Spleen (tissue), 11 donors: Measurements from ENCODE around the gene TNS1. TPM values are rescaled to one million over a fixed set of nuclear protein-coding genes. Genes with fewer than 3 reads are reported as not detected.

ENCODE experiments used
- DNase-seq: peaks from one replicate; pipeline ENCODE4 v3.0.0-alpha.2; 2020
- H3K27ac ChIP-seq, 8 donors: fragments of 200-600 bp; sonication (generic) in 7 of 8; 1 replicate in 4 of 8; 2 replicates in 4 of 8; pipeline versions ENCODE4 v1.5.0 to v1.8.0; 2016 to 2021; ENCODE audit warnings: inconsistent platforms in 4 of 8, mild to moderate bottlenecking in 4 of 8, moderate library complexity in 1 of 8
- H3K27me3 ChIP-seq, 7 donors: fragments of 200-600 bp; sonication (generic) in 6 of 7; replicated peaks in 1 of 7; 1 replicate in 4 of 7; 2 replicates in 3 of 7; pipeline versions ENCODE4 v1.5.0 to v1.8.0; 2016 to 2021; ENCODE audit warnings: inconsistent platforms in 3 of 7, mild to moderate bottlenecking in 1 of 7
- H3K36me3 ChIP-seq, 6 donors: fragments of 200-600 bp; sonication (generic) in 5 of 6; 1 replicate in 4 of 6; 2 replicates in 2 of 6; pipeline versions ENCODE4 v1.5.0 to v1.8.0; 2016 to 2021; ENCODE audit warnings: inconsistent platforms in 2 of 6
- H3K4me1 ChIP-seq, 6 donors: fragments of 200-600 bp; sonication (generic) in 5 of 6; 1 replicate in 3 of 6; 2 replicates in 3 of 6; pipeline versions ENCODE4 v1.5.0 to v1.8.0; 2016 to 2021; ENCODE audit warnings: inconsistent platforms in 3 of 6
- H3K4me3 ChIP-seq, 8 donors: fragments of 200-600 bp; sonication (generic) in 7 of 8; 1 replicate in 4 of 8; 2 replicates in 4 of 8; pipeline versions ENCODE4 v1.5.0 to v1.8.0; 2016 to 2021; ENCODE audit warnings: inconsistent platforms in 4 of 8, mild to moderate bottlenecking in 4 of 8, moderate library complexity in 2 of 8
- H3K9me3 ChIP-seq, 8 donors: fragments of 200-600 bp; sonication (generic) in 7 of 8; 1 replicate in 4 of 8; 2 replicates in 4 of 8; pipeline versions ENCODE4 v1.5.0 to v1.8.0; 2016 to 2021; ENCODE audit warnings: inconsistent platforms in 4 of 8
- CTCF ChIP-seq, 11 experiments: fragments of 200-600 bp in 7 of 11; fragments of 450-650 bp in 4 of 11; sonication (generic) in 4 of 11; IDR thresholded peaks in 8 of 11; conservative IDR thresholded peaks in 3 of 11; 1 replicate in 7 of 11; 2 replicates in 4 of 11; pipeline versions ENCODE4 v1.4.0 to v1.8.0; 2016 to 2021; ENCODE audit warnings: antibody characterized with exemption in 11 of 11, inconsistent platforms in 4 of 11, mild to moderate bottlenecking in 1 of 11
- POLR2A ChIP-seq, 3 donors: fragments of 450-650 bp; IDR thresholded peaks; one replicate each; pipeline ENCODE4 v1.5.1; 2017; ENCODE audit warnings: antibody characterized with exemption in 3 of 3, mild to moderate bottlenecking in 1 of 3
- POLR2AphosphoS5 ChIP-seq, 3 donors: sonication (generic); formaldehyde crosslinking; IDR thresholded peaks; one replicate each; pipeline ENCODE4 v1.5.1; 2017; ENCODE audit warnings: antibody characterized with exemption in 3 of 3
- WGBS, 5 donors: extraction: QIAGEN DNeasy Blood & Tissue Kit in 3 of 5; methylation state at CpG; one replicate each; pipeline versions ENCODE4 v1.1.5 to v1.1.7; 2013 to 2018; 5-methylcytosine and 5-hydroxymethylcytosine counted together
- intact Hi-C: fragments of 100-400 bp; cut with DNase I; formaldehyde crosslinking; loops from one replicate; pipeline ENCODE4 v1.15.0; 2023; ENCODE audit warnings: low total_unique reads
- polyA plus RNA-seq, 3 donors: library from polyadenylated mRNA; stranded (reverse); fragments of 200-250 nt; gene quantifications; one replicate each; pipeline ENCODE4 v1.2.1, GENCODE V29; 2013
- total RNA-seq, 7 donors: library from RNA; depleted of rRNA in 3 of 7; stranded (reverse); fragments of >200 nt in 3 of 7; fragmentation: NEBNext Ultra II Directional in 4 of 7; extraction: Animal tissue kit (Norgen Biotek cat#: 25700) in 4 of 7; gene quantifications; one replicate each; pipeline versions ENCODE4 v1.1.0 to v1.2.1, GENCODE V29; 2016 to 2021
- donor health status: healthy with polysubstance abuse.
- donor health status: DM: no; HTN: no; CAD: no; lungs with moderate emphysema.
- donor health status: DM: no; HTN: no; CAD: no.
- donor health status: Bipolar disorder and iron deficiency.
- donor health status: healthy.
- donor health status: DM: no; HTN: no; CAD: no.
- donor health status: DM: yes; HTN: yes; CAD: no.

The TNS1 gene
- total and polyA plus RNA-seq, 10 donors = 6.9 to 580 (median 246) TPM

DNA sequence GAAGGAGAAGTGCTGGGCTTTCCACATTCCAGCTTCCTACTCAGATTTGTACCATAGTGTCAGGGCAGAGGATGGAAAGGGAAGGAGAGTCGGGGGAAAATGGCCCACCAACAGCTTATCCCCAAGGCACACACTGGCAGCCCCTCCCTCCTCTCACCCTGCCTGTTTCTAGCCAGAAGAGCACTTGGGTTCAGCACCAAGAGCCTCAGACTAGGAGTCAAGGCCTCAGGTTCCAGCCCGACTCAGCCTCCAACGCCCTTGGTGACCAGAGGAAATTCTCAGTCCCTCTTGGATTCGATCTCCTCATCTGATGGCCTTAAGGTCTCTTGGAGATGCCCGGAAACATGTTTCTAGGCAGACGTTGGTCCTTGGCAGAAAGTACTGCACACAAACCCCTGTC lies 53.9 kb downstream of the TNS1 start:
- TF ChIP-seq POLR2AphosphoS5 (IDR thresholded peaks at IDR 0.05) (no peak), POLR2A (IDR thresholded peaks at IDR 0.05) (no peak), CTCF (IDR thresholded peaks at IDR 0.05 in 8 of 11, conservative IDR thresholded peaks at IDR 0.05 in 3 of 11) (no peak)
- DNase-seq = peak; percentile 54
- Histone ChIP-seq H3K9me3 (no peaks in the 10 kb centered on the region), H3K36me3 (no peaks in the 10 kb centered on the region), H3K4me1 (peaks cover 4 to 82% (median 25%) of the 10 kb centered on the region in 6 donors), H3K4me3 (no peak overlapping the region), H3K27me3 (no peaks in the 10 kb centered on the region), H3K27ac (no peak overlapping the region)
- WGBS, 5 donors = 69 to 82% (median 80%) methylated on average over 6 of the region's 6 CpGs
- intact Hi-C loops = no loop called here

DNA sequence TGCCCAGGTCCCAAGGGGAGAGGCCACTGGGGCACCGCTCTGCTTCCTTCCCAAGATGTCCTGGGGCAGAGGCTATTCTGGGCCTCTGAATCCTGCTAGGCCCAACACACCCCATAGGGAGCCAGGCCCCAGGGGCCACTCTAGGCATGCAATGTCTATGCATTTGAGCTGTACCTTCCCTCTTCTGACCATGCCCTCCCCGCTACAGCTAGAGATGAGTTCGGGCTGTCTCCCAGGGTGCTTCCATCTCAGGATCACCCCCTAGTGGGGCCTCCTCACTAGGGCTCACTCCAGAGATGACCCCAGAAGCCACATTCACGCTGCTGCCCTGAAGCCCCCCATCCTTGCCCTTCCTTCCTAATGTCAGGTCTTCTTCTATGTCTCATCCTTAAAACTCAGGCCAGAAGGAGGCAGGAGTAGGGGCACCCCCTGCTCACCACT lies 54.4 kb downstream of the TNS1 start:
- intact Hi-C loops = no loop called here
- Histone ChIP-seq H3K9me3 (no peaks in the 10 kb centered on the region), H3K27me3 (no peaks in the 10 kb centered on the region), H3K36me3 (no peaks in the 10 kb centered on the region), H3K4me1 (peaks cover 4 to 77% (median 23%) of the 10 kb centered on the region in 6 donors), H3K27ac (no peak overlapping the region), H3K4me3 (no peak overlapping the region)
- DNase-seq = peak; percentile 67
- TF ChIP-seq CTCF (IDR thresholded peaks at IDR 0.05 in 8 of 11, conservative IDR thresholded peaks at IDR 0.05 in 3 of 11) (no peak), POLR2A (IDR thresholded peaks at IDR 0.05) (no peak), POLR2AphosphoS5 (IDR thresholded peaks at IDR 0.05) (no peak)
- 78 to 92% (median 87%) methylated on average over 3 to 4 of the region's 4 CpGs for WGBS, 5 donors

DNA sequence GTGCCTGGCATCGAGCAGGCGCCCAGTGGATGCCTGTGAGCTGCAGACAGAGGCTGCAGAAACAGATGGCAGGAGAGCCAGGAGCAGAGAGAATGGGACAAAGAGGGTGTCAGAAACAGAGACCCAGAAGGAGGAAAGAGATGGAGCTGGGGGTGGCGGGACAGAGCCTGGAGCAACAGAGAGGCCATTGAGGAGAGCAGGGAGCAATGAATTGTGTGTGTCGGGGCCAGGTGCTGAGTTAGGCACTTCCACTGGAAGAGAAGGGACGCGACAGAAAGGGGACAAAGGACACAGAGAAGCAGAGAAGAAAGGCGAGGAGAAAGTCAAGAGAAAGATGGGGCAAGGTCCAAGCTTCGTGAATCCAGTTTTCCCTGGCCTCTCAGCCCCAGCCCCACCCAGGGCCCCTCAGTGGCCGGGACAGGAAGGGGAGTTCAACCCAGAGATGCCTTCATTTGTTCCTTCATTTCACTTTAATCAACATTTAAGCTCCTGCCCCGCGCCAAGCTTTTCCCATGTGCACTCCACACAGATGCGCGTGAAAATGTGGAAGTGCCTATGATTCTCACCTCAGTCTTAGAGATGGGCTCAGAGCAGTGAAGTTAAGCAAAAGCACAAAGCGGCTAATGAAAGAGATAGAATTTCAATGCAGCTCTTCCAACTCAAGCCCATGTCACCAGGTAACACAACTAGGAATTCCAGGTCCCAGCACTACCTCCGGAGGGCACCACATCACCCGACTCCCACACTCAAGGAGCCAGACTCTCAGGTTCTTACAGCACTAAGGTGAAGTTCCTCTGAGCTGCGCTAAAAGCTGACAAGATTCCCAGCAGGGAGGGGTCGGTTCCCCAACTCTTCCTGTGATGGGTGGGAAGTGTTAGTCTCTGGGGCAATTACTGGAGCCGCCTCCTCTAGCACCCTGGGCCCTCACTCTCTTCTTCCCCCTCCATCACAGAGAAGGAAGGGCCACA lies 55.1 kb downstream of the TNS1 start:
- Histone ChIP-seq H3K9me3 (no peaks in the 10 kb centered on the region), H3K4me3 (no peak overlapping the region), H3K4me1 (peaks cover 4 to 71% (median 22%) of the 10 kb centered on the region in 6 donors), H3K36me3 (no peaks in the 10 kb centered on the region), H3K27me3 (peaks cover 0 to 5% (median 0%) of the 10 kb centered on the region in 7 donors), H3K27ac (no peak overlapping the region)
- 86 to 92% (median 90%) methylated on average over 19 of the region's 19 CpGs for WGBS, 5 donors
- intact Hi-C loops = no loop called here
- peak; percentile 47 for DNase-seq
- TF ChIP-seq CTCF (IDR thresholded peaks at IDR 0.05 in 8 of 11, conservative IDR thresholded peaks at IDR 0.05 in 3 of 11) (no peak), POLR2A (IDR thresholded peaks at IDR 0.05) (no peak), POLR2AphosphoS5 (IDR thresholded peaks at IDR 0.05) (no peak)

DNA sequence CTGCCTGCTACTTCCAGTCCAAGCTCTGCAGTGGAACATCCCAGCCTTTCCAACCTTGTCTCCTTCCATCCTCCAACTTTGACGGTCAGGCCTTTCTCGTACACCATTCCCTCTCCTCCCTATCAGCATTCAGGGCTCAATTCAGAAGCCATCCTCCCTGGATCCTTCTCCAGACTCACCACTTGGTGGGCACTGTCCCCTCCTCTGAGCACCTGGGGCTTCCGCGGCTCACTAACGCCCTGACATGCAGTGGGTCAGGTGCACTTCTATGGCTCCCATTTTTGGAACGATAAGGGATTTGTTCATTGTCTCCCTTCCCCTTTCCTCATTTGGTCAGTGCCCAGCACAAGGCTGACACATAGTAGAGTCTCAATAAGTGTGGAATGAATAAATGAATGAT lies 56.7 kb downstream of the TNS1 start:
- peaks cover 0 to 19% (median 0%) of the 10 kb centered on the region in 7 donors for H3K27me3 ChIP-seq
- intact Hi-C loops = no loop called here
- H3K4me3 ChIP-seq = no peak overlapping the region
- 90 to 97% (median 95%) methylated on average over 6 of the region's 6 CpGs for WGBS, 5 donors
- TF ChIP-seq CTCF (IDR thresholded peaks at IDR 0.05 in 8 of 11, conservative IDR thresholded peaks at IDR 0.05 in 3 of 11) = no peak
- TF ChIP-seq POLR2A (IDR thresholded peaks at IDR 0.05) = no peak
- TF ChIP-seq POLR2AphosphoS5 (IDR thresholded peaks at IDR 0.05) = no peak
- peak; percentile 48 for DNase-seq
- no peak overlapping the region for H3K27ac ChIP-seq
- no peaks in the 10 kb centered on the region for H3K36me3 ChIP-seq
- H3K9me3 ChIP-seq = no peaks in the 10 kb centered on the region
- peaks cover 4 to 67% (median 20%) of the 10 kb centered on the region in 6 donors for H3K4me1 ChIP-seq
